Testis (tissue), 3 donors: ENCODE results near the gene TSPAN13. TPM values are rescaled to one million over a fixed set of nuclear protein-coding genes. Genes with fewer than 3 reads are reported as not detected.

Source experiments
- DNase-seq: peaks from one replicate; pipeline ENCODE4 v3.0.0-alpha.2; 2019
- H3K27ac ChIP-seq, 2 donors: fragments of 200-600 bp; sonication (generic); one replicate each; pipeline ENCODE4 v1.5.1; 2019
- H3K27me3 ChIP-seq: fragments of 200-600 bp; sonication (generic); one replicate; pipeline ENCODE4 v1.5.1; 2019
- H3K36me3 ChIP-seq: fragments of 200-600 bp; sonication (generic); one replicate; pipeline ENCODE4 v1.5.1; 2017; ENCODE audit warnings: low read depth; ENCODE audit errors: missing control alignments
- H3K4me1 ChIP-seq: fragments of 200-600 bp; sonication (generic); one replicate; pipeline ENCODE4 v1.5.1; 2019
- H3K4me3 ChIP-seq, 2 donors: fragments of 200-600 bp; sonication (generic); one replicate each; pipeline ENCODE4 v1.5.1; 2017 to 2019
- H3K9me3 ChIP-seq: fragments of 200-600 bp; sonication (generic); one replicate; pipeline ENCODE4 v1.5.1; 2017
- CTCF ChIP-seq, 3 experiments: fragments of 450-650 bp in 2 of 3; fragments of 200-600 bp in 1 of 3; sonication (generic) in 1 of 3; IDR thresholded peaks; one replicate each; pipeline ENCODE4 v1.5.1; 2016 to 2019; ENCODE audit warnings: antibody characterized with exemption in 3 of 3, mild to moderate bottlenecking in 2 of 3, moderate library complexity in 1 of 3
- POLR2A ChIP-seq: fragments of 450-650 bp; IDR thresholded peaks from one replicate; pipeline ENCODE4 v1.6.1; 2017; ENCODE audit warnings: antibody characterized with exemption, mild to moderate bottlenecking, moderate library complexity
- whole genome bisulfite sequencing, 2 donors: methylation state at CpG; one replicate each; pipeline ENCODE4 v1.1.5; 2018; 5-methylcytosine and 5-hydroxymethylcytosine counted together
- intact Hi-C: fragments of 100-400 bp; cut with DNase I; formaldehyde crosslinking; loops from one replicate; pipeline ENCODE4 v1.15.1; 2023; ENCODE audit warnings: low total_unique reads
- polyA plus RNA-seq: library from polyadenylated mRNA; stranded (reverse); fragments of 350-450 nt; fragmentation: Illumina TruSeq; extraction: RNeasy Lipid Tissue Mini Kit (QIAGEN cat#74804); gene quantifications from one replicate; pipeline ENCODE4 v1.2.3, GENCODE V29; 2014; ENCODE audit warnings: low read depth, low replicate concordance; ENCODE audit not compliant: insufficient read depth
- total RNA-seq, 2 donors: library from RNA; depleted of rRNA; stranded (reverse); fragments of >200 nt; gene quantifications; one replicate each; pipeline ENCODE4 v1.2.3, GENCODE V29; 2016

The TSPAN13 gene
- total and polyA plus RNA-seq, 3 donors from 2014 or later = 10.0 to 13.0 (median 10.6) TPM

- H3K4me3 ChIP-seq = peak overlapping the region; percentile 62 to 63
- 5 to 7% methylated on average over 41 to 52 of the region's 58 CpGs for WGBS, 2 donors
- intact Hi-C loops = no loop called here
- TF ChIP-seq POLR2A (no peak), CTCF (IDR thresholded peaks at IDR 0.05) (no peak)
- H3K9me3 ChIP-seq = no peaks in the 10 kb centered on the region
- H3K4me1 ChIP-seq = no peaks in the 10 kb centered on the region
- H3K27me3 ChIP-seq = no peaks in the 10 kb centered on the region
- no peaks in the 10 kb centered on the region for H3K36me3 ChIP-seq
- peak overlapping the region; percentile 53 to 72 for H3K27ac ChIP-seq
- DNase-seq = peak; percentile 55
Measured at GRCh38 chr7:16753932-16754855, 639 bp downstream of the TSPAN13 start.

- intact Hi-C loops = no loop called here
- Histone ChIP-seq H3K27me3 (no peaks in the 10 kb centered on the region), H3K9me3 (no peaks in the 10 kb centered on the region), H3K4me3 (peak overlapping the region; percentile 62 to 63), H3K4me1 (no peaks in the 10 kb centered on the region), H3K27ac (peak overlapping the region in 1 of 2 donors; percentile 53), H3K36me3 (no peaks in the 10 kb centered on the region)
- no peak for DNase-seq
- WGBS, 2 donors = 50 to 62% methylated on average over 6 of the region's 6 CpGs
- no peak for TF ChIP-seq POLR2A
- TF ChIP-seq CTCF (IDR thresholded peaks at IDR 0.05) = no peak
Measured at GRCh38 chr7:16754856-16755317, 1.3 kb downstream of the TSPAN13 start.

GRCh38 chr7:16755397-16755796 is 1.8 kb downstream of the TSPAN13 start:
- intact Hi-C loops = no loop called here
- no peak overlapping the region for H3K27ac ChIP-seq

GRCh38 chr7:16758036-16758435 is 4.5 kb downstream of the TSPAN13 start:
- Histone ChIP-seq H3K4me3 (no peak overlapping the region), H3K27ac (no peak overlapping the region), H3K27me3 (no peaks in the 10 kb centered on the region), H3K36me3 (no peaks in the 10 kb centered on the region), H3K9me3 (no peaks in the 10 kb centered on the region), H3K4me1 (no peaks in the 10 kb centered on the region)
- intact Hi-C loops = no loop called here
- TF ChIP-seq POLR2A = no peak
- no peak for TF ChIP-seq CTCF (IDR thresholded peaks at IDR 0.05)
- WGBS, 2 donors = 81 to 87% methylated on average over 6 of the region's 6 CpGs
- DNase-seq = no peak

More at GRCh38 chr7:16755397-16755796, 1.8 kb downstream of the TSPAN13 start:
- no peaks in the 10 kb centered on the region for H3K9me3 ChIP-seq
- H3K4me3 ChIP-seq = no peak overlapping the region
- no peak for DNase-seq
- no peaks in the 10 kb centered on the region for H3K36me3 ChIP-seq
- no peaks in the 10 kb centered on the region for H3K4me1 ChIP-seq
- no peak for TF ChIP-seq POLR2A
- no peaks in the 10 kb centered on the region for H3K27me3 ChIP-seq

GRCh38 chr7:16758631-16759611 is 5.4 kb downstream of the TSPAN13 start:
- H3K27ac ChIP-seq = no peak overlapping the region
- no peak for DNase-seq
- TF ChIP-seq POLR2A (no peak), CTCF (IDR thresholded peaks at IDR 0.05) (no peak)
- H3K9me3 ChIP-seq = no peaks in the 10 kb centered on the region
- H3K27me3 ChIP-seq = no peaks in the 10 kb centered on the region
- no peaks in the 10 kb centered on the region for H3K4me1 ChIP-seq
- WGBS, 2 donors = 85 to 90% methylated on average over 10 of the region's 10 CpGs
- no peaks in the 10 kb centered on the region for H3K36me3 ChIP-seq
- no peak overlapping the region for H3K4me3 ChIP-seq
- intact Hi-C loops = no loop called here
